ENCODE measurements around the gene PFDN6.

PFDN6 gene

GRCh38 chr6:33313105-33313708, 23.8 kb downstream of the PFDN6 start:
- peaks cover 0 to 2% of the 10 kb centered on the region in 2 donors for H3K36me3 ChIP-seq (ENCODE audit: control insufficient read depth in 2 of 2, insufficient read depth in 2 of 2, low read length in 2 of 2)
- H3K27ac ChIP-seq (ENCODE audit: low read length) = peak overlapping the region; percentile 89
- no peaks in the 10 kb centered on the region for H3K27me3 ChIP-seq (ENCODE audit: control insufficient read depth in 1 of 2, insufficient read depth in 2 of 2, low read length in 2 of 2)
- no peaks in the 10 kb centered on the region for H3K9me3 ChIP-seq (ENCODE audit: control insufficient read depth in 2 of 2, low read length in 2 of 2)
- peak overlapping the region; percentile 90 to 91 for H3K9ac ChIP-seq (ENCODE audit: low read length in 2 of 2)
- H3K4me1 ChIP-seq (ENCODE audit: control insufficient read depth, insufficient read depth, low read length) = peaks cover 36% of the 10 kb centered on the region
- H3K4me3 ChIP-seq (ENCODE audit: low read length in 2 of 2) = peak overlapping the region; percentile 91 to 99

GRCh38 chr6:33313709-33314514, 24.5 kb downstream of the PFDN6 start, which contains the start of gene TAPBP:
Gene TAPBP, minus strand, starts transcription at chr6:33314078. Its CDS starts 37 bp downstream, at chr6:33314041.
- Histone ChIP-seq H3K27ac (ENCODE audit: low read length) (peak within 1 kb of the TSS; percentile 89), H3K27me3 (ENCODE audit: control insufficient read depth in 1 of 2, insufficient read depth in 2 of 2, low read length in 2 of 2) (no peaks in the 10 kb centered on the region), H3K9ac (ENCODE audit: low read length in 2 of 2) (peak within 1 kb of the TSS; percentile 90 to 91), H3K4me1 (ENCODE audit: control insufficient read depth, insufficient read depth, low read length) (peaks cover 43% of the 10 kb centered on the region), H3K36me3 (ENCODE audit: control insufficient read depth in 2 of 2, insufficient read depth in 2 of 2, low read length in 2 of 2) (peaks cover 1 to 5% of the 10 kb centered on the region in 2 donors), H3K4me3 (ENCODE audit: low read length in 2 of 2) (peak within 1 kb of the TSS; percentile 91 to 99), H3K9me3 (ENCODE audit: control insufficient read depth in 2 of 2, low read length in 2 of 2) (no peaks in the 10 kb centered on the region)

GRCh38 chr6:33314515-33314942, 25.1 kb downstream of the PFDN6 start:
- peak overlapping the region; percentile 91 to 99 for H3K4me3 ChIP-seq (ENCODE audit: low read length in 2 of 2)
- H3K9ac ChIP-seq (ENCODE audit: low read length in 2 of 2) = peak overlapping the region in 1 of 2 donors; percentile 91
- no peaks in the 10 kb centered on the region for H3K27me3 ChIP-seq (ENCODE audit: control insufficient read depth in 1 of 2, insufficient read depth in 2 of 2, low read length in 2 of 2)
- H3K36me3 ChIP-seq (ENCODE audit: control insufficient read depth in 2 of 2, insufficient read depth in 2 of 2, low read length in 2 of 2) = peaks cover 8 to 11% of the 10 kb centered on the region in 2 donors
- H3K9me3 ChIP-seq (ENCODE audit: control insufficient read depth in 2 of 2, low read length in 2 of 2) = no peaks in the 10 kb centered on the region
- peaks cover 45% of the 10 kb centered on the region for H3K4me1 ChIP-seq (ENCODE audit: control insufficient read depth, insufficient read depth, low read length)
- peak overlapping the region; percentile 89 for H3K27ac ChIP-seq (ENCODE audit: low read length)

GRCh38 chr6:33314943-33315792, 25.8 kb downstream of the PFDN6 start:
- peaks cover 47% of the 10 kb centered on the region for H3K4me1 ChIP-seq (ENCODE audit: control insufficient read depth, insufficient read depth, low read length)
- no peaks in the 10 kb centered on the region for H3K9me3 ChIP-seq (ENCODE audit: control insufficient read depth in 2 of 2, low read length in 2 of 2)
- H3K9ac ChIP-seq (ENCODE audit: low read length in 2 of 2) = peak overlapping the region in 1 of 2 donors; percentile 91
- no peaks in the 10 kb centered on the region for H3K27me3 ChIP-seq (ENCODE audit: control insufficient read depth in 1 of 2, insufficient read depth in 2 of 2, low read length in 2 of 2)
- peak overlapping the region; percentile 89 for H3K27ac ChIP-seq (ENCODE audit: low read length)
- H3K4me3 ChIP-seq (ENCODE audit: low read length in 2 of 2) = peak overlapping the region; percentile 91 to 99
- peaks cover 13 to 17% of the 10 kb centered on the region in 2 donors for H3K36me3 ChIP-seq (ENCODE audit: control insufficient read depth in 2 of 2, insufficient read depth in 2 of 2, low read length in 2 of 2)

GRCh38 chr6:33315793-33316602, 26.6 kb downstream of the PFDN6 start:
- Histone ChIP-seq H3K27ac (ENCODE audit: low read length) (peak overlapping the region; percentile 89), H3K27me3 (ENCODE audit: control insufficient read depth in 1 of 2, insufficient read depth in 2 of 2, low read length in 2 of 2) (no peaks in the 10 kb centered on the region), H3K36me3 (ENCODE audit: control insufficient read depth in 2 of 2, insufficient read depth in 2 of 2, low read length in 2 of 2) (peaks cover 20 to 25% of the 10 kb centered on the region in 2 donors), H3K4me1 (ENCODE audit: control insufficient read depth, insufficient read depth, low read length) (peaks cover 55% of the 10 kb centered on the region), H3K9me3 (ENCODE audit: control insufficient read depth in 2 of 2, low read length in 2 of 2) (no peaks in the 10 kb centered on the region), H3K9ac (ENCODE audit: low read length in 2 of 2) (no peak overlapping the region), H3K4me3 (ENCODE audit: low read length in 2 of 2) (no peak overlapping the region)

GRCh38 chr6:33316603-33317418, 27.4 kb downstream of the PFDN6 start:
- peaks cover 64% of the 10 kb centered on the region for H3K4me1 ChIP-seq (ENCODE audit: control insufficient read depth, insufficient read depth, low read length)
- H3K27me3 ChIP-seq (ENCODE audit: control insufficient read depth in 1 of 2, insufficient read depth in 2 of 2, low read length in 2 of 2) = no peaks in the 10 kb centered on the region
- no peaks in the 10 kb centered on the region for H3K9me3 ChIP-seq (ENCODE audit: control insufficient read depth in 2 of 2, low read length in 2 of 2)
- H3K27ac ChIP-seq (ENCODE audit: low read length) = peak overlapping the region; percentile 49
- peak overlapping the region in 1 of 2 donors; percentile 21 for H3K9ac ChIP-seq (ENCODE audit: low read length in 2 of 2)
- peaks cover 21 to 25% of the 10 kb centered on the region in 2 donors for H3K36me3 ChIP-seq (ENCODE audit: control insufficient read depth in 2 of 2, insufficient read depth in 2 of 2, low read length in 2 of 2)
- H3K4me3 ChIP-seq (ENCODE audit: low read length in 2 of 2) = peak overlapping the region; percentile 54 to 60

GRCh38 chr6:33317419-33317668, 27.9 kb downstream of the PFDN6 start:
- H3K4me1 ChIP-seq (ENCODE audit: control insufficient read depth, insufficient read depth, low read length) = peaks cover 64% of the 10 kb centered on the region

GRCh38 chr6:33317669-33318425, 28.4 kb downstream of the PFDN6 start, which contains the start of gene ZBTB22:
Gene ZBTB22, minus strand, starts transcription at chr6:33317744. Its CDS starts 828 bp downstream, at chr6:33316916.
- peak within 1 kb of the TSS; percentile 83 for H3K4me3 ChIP-seq (ENCODE audit: low read length in 2 of 2)
- H3K27me3 ChIP-seq (ENCODE audit: control insufficient read depth in 1 of 2, insufficient read depth in 2 of 2, low read length in 2 of 2) = no peaks in the 10 kb centered on the region
- no peaks in the 10 kb centered on the region for H3K9me3 ChIP-seq (ENCODE audit: control insufficient read depth in 2 of 2, low read length in 2 of 2)
- peak within 1 kb of the TSS; percentile 73 to 89 for H3K9ac ChIP-seq (ENCODE audit: low read length in 2 of 2)
- peak within 1 kb of the TSS; percentile 81 for H3K27ac ChIP-seq (ENCODE audit: low read length)
- peaks cover 21 to 25% of the 10 kb centered on the region in 2 donors for H3K36me3 ChIP-seq (ENCODE audit: control insufficient read depth in 2 of 2, insufficient read depth in 2 of 2, low read length in 2 of 2)
- peaks cover 60% of the 10 kb centered on the region for H3K4me1 ChIP-seq (ENCODE audit: control insufficient read depth, insufficient read depth, low read length)

More at GRCh38 chr6:33317419-33317668, 27.9 kb downstream of the PFDN6 start:
- Histone ChIP-seq H3K4me3 (ENCODE audit: low read length in 2 of 2) (peak overlapping the region; percentile 54 to 60), H3K27me3 (ENCODE audit: control insufficient read depth in 1 of 2, insufficient read depth in 2 of 2, low read length in 2 of 2) (no peaks in the 10 kb centered on the region), H3K9me3 (ENCODE audit: control insufficient read depth in 2 of 2, low read length in 2 of 2) (no peaks in the 10 kb centered on the region), H3K9ac (ENCODE audit: low read length in 2 of 2) (no peak overlapping the region), H3K27ac (ENCODE audit: low read length) (peak overlapping the region; percentile 81), H3K36me3 (ENCODE audit: control insufficient read depth in 2 of 2, insufficient read depth in 2 of 2, low read length in 2 of 2) (peaks cover 21 to 25% of the 10 kb centered on the region in 2 donors)
